OCI-LY3 (cell line): ENCODE measurements around the gene CDH23.

ENCODE experiments used
- CTCF ChIP-seq: fragments of 200-600, 300-600 bp; sonication (generic); IDR thresholded peaks from 2 replicates; pipeline ENCODE4 v1.5.1; 2014; ENCODE audit warnings: antibody characterized with exemption, low read length, low read depth
- EZH2phosphoT487 ChIP-seq: fragments of 200-600 bp; shearing (Covaris generic); IDR thresholded peaks from 2 replicates; pipeline ENCODE4 v1.6.1; 2018; ENCODE audit warnings: antibody characterized with exemption, mixed run types, low read depth

GRCh38 chr10:71679425-71679824 is 282.7 kb downstream of the CDH23 start:
- TF ChIP-seq CTCF (no peak), EZH2phosphoT487 (no peak)
